NCI-H345 treated with DMSO at 0.1 percent for 48 hours (cell line): Measurements from ENCODE around the gene SSRP1.

Experiments used
- DNase-seq: peaks from one replicate; lab custom pipeline; 2025; ENCODE audit not compliant: unreplicated experiment; lab: John Stamatoyannopoulos, UW

Gene SSRP1

GRCh38 chr11:57318178-57318577, 17.5 kb downstream of the SSRP1 start:
- DNase-seq = no peak

GRCh38 chr11:57316017-57316416, 19.7 kb downstream of the SSRP1 start:
- no peak for DNase-seq

- DNase-seq = no peak
These were observed 20.2 kb downstream of the SSRP1 start for GRCh38 chr11:57315491-57315890.

GRCh38 chr11:57314221-57314973, 21.3 kb downstream of the SSRP1 start:
- no peak for DNase-seq

GRCh38 chr11:57313788-57314135, 21.9 kb downstream of the SSRP1 start:
- DNase-seq = no peak

- DNase-seq = no peak
These were observed 22.5 kb downstream of the SSRP1 start for GRCh38 chr11:57313071-57313787.

GRCh38 chr11:57312511-57313021, 23.1 kb downstream of the SSRP1 start:
- DNase-seq = no peak

GRCh38 chr11:57311109-57311936, 24.4 kb downstream of the SSRP1 start:
- no peak for DNase-seq

- DNase-seq = no peak
These were observed 25.0 kb downstream of the SSRP1 start for GRCh38 chr11:57310630-57311086.

- no peak for DNase-seq
These were observed 25.6 kb downstream of the SSRP1 start for GRCh38 chr11:57310091-57310490.

- DNase-seq = no peak
These were observed 26.3 kb downstream of the SSRP1 start for GRCh38 chr11:57309106-57310059.

- DNase-seq = no peak
These were observed 27.1 kb downstream of the SSRP1 start for GRCh38 chr11:57308426-57309060.

- DNase-seq = no peak
These were observed 27.9 kb downstream of the SSRP1 start for GRCh38 chr11:57307666-57308270.

- DNase-seq = no peak
These were observed 28.6 kb downstream of the SSRP1 start for GRCh38 chr11:57306940-57307565.

GRCh38 chr11:57306161-57306876, 29.4 kb downstream of the SSRP1 start:
- DNase-seq = no peak

GRCh38 chr11:57305523-57305922, 30.2 kb downstream of the SSRP1 start:
- no peak for DNase-seq

GRCh38 chr11:57303990-57304579, 31.6 kb downstream of the SSRP1 start:
- no peak for DNase-seq
